NCI-H1092 treated with DMSO at 0.1 percent for 48 hours (cell line): ENCODE measurements around the gene ADD1.

Experiments used
- DNase-seq: peaks from one replicate; lab custom pipeline; 2025; lab: John Stamatoyannopoulos, UW

ADD1 gene

DNA sequence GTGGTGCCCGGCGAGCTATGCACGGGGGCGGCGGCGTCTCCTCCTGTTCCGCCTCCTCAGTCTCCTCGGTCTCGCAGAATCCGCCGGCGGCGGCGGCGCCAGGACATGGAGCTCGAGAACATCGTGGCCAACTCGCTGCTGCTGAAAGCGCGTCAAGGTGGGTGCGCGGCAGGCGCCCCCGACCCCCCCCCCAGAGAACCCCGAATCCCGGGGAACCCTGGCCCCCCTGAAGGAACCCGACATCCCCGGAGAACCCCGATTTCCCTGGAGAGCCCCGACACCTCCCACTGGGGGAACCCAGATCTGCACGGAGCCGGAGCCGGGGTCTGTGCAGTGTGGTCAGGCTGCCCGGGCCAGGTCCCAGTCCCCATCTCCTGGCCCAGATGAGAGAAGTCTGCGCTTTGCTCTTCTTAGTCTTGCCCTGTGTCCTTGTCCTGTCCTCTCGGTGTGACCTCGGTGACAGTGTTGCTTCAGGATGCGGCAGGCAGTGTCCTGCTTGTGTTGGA lies 120.4 kb downstream of the ADD1 start:
- peak; percentile 69 for DNase-seq

- no peak for DNase-seq
Measured at GRCh38 chr4:2964706-2965258, 121.1 kb downstream of the ADD1 start.

DNA sequence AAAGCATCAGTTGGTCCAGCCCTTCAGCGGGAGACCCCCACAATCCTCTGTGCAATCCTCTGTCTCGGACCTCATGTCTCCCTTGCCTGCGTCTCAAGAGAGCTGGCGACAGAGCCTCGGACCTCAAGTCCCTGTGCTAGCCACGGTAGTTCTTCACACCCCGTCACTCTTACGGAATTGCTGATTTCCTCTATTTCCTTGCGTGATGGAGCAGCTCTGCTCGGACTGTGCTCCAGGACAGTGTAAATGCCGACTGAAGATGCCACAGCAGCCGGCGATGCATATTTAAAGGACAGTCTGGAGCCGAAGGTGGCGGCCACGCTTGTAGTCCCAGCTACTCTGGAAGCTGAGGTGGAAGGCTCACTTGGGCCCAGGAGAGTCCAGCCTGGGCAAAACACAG lies 121.6 kb downstream of the ADD1 start:
- no peak for DNase-seq

DNA sequence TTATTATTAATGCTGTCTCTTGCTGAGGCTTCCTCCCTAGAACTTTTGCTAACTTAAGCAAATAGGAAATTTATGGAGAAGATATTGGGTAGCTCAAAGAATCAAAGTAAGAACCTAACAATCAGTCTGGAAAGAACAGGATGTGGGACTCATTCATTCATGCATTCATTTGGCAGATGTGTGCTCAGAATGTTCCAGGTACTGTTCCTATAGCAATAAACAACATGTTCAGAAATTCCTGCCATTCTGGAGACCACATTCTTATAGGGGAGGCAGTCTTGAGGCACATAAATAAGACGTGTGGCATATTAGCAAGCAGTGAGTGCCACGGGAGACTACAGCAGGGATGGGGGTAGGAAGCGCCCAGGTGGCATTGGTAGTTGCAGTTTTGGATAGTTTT lies 124.7 kb downstream of the ADD1 start:
- DNase-seq, result no peak

DNA sequence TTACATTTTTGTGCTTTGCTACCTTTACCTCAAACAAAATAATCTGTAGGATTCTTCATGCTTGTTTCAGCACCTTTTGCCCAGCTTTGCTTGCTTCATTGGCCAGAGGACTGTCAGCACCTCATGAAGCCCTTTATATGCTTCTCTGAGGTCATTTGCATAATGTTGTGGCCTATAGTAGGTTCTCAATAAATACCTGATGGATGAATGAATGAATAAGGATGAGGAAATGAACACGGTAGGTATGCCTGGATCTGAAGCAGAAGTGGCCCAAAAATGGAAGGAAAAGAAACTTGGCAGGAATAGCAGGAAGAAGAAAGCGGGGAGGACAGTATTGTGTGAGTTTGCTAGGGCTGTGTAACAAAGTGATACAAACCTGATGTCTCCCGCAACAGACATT lies 127.6 kb downstream of the ADD1 start:
- DNase-seq, result no peak

DNA sequence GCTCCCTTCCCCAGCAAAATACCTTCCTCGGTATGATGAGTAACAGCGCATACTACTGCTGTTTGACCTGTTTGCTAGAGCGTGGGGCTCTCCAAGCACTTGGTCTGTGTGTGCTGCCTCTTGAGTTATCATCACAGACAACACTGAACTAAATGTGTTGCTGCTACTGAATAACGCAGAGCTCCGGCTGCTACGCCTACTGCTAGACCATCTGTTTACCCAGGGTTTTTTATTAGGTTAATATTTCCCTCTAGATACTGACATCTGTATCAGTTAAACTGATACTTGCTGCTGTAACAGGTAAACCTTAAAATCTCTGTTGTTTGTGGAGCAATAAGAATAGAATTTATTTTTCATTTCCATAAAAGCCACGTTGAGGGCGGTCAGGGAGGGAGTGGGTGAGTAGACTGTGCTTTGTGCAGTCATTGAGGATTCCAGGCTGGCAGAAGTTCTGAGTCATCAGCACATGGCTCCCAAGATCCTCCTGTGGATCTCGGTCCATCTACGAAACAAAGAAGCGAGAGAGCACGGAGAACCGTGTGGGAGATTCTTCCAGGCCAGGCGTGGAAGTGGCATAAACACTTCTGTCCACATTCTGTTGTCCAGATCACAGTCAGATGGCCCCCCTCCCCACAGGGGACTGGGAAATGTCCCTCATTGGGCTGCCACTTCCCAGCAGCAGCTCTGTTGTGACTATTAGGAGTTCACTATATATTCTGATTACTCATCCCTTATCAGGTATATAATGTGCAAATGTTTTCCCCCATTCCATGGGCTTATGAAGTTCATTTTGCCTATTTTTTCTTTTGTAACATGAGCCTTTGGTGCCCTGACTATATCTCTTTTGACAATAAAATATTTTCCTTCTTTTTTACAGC lies 133.8 kb downstream of the ADD1 start:
- no peak for DNase-seq
